Measurements from ENCODE around the gene CCDC179. TPM values are rescaled to one million over a fixed set of nuclear protein-coding genes. Genes with fewer than 3 reads are reported as not detected.

CCDC179 gene
- total RNA-seq, 2 experiments from 2014 or later: not detected

GRCh38 chr11:22846726-22847125 lies 13.5 kb downstream of the CCDC179 start:
- Mint-ChIP-seq H3K4me1 (no peaks in the 10 kb centered on the region), H3K27ac (no peak overlapping the region), H3K27me3 (no peaks in the 10 kb centered on the region), H3K4me3 (no peak overlapping the region), H3K36me3 (no peaks in the 10 kb centered on the region), H3K9me3 (ENCODE audit: low read depth) (no peaks in the 10 kb centered on the region)
- no peak for ATAC-seq
- DNase-seq: no peak
- CTCF ChIA-PET: no interaction called here

- no peaks in the 10 kb centered on the region for H3K36me3 Mint-ChIP-seq
- DNase-seq: no peak
- CTCF ChIA-PET: no interaction called here
- H3K4me1 Mint-ChIP-seq: peaks cover 9% of the 10 kb centered on the region
- ATAC-seq: no peak
- no peak overlapping the region for H3K4me3 Mint-ChIP-seq
- no peaks in the 10 kb centered on the region for H3K27me3 Mint-ChIP-seq
- no peak overlapping the region for H3K27ac Mint-ChIP-seq
- H3K9me3 Mint-ChIP-seq (ENCODE audit: low read depth): no peaks in the 10 kb centered on the region
These were observed 27.8 kb downstream of the CCDC179 start for GRCh38 chr11:22832315-22833015.

GRCh38 chr11:22830082-22830414 lies 30.2 kb downstream of the CCDC179 start:
- peak overlapping the region; percentile 85 for H3K4me3 Mint-ChIP-seq
- CTCF ChIA-PET: interaction anchor here (0.7 to 1.8 kb wide), 5 partner anchors 9 to 1124 kb away, joined by 3 to 13 read pairs (median 3); partner anchors contain the start of gene FANCF
- ATAC-seq (no peak), DNase-seq (no peak)
- H3K36me3 Mint-ChIP-seq: peaks cover 8% of the 10 kb centered on the region
- H3K4me1 Mint-ChIP-seq: peaks cover 11% of the 10 kb centered on the region
- H3K27me3 Mint-ChIP-seq: no peaks in the 10 kb centered on the region
- no peaks in the 10 kb centered on the region for H3K9me3 Mint-ChIP-seq (ENCODE audit: low read depth)
- peak overlapping the region; percentile 66 for H3K27ac Mint-ChIP-seq

GRCh38 chr11:22829231-22830081 lies 30.8 kb downstream of the CCDC179 start, which contains the start of gene SVIP:
TSS of gene SVIP (minus strand) at chr11:22829801. CDS start at chr11:22829748, 53 bp downstream.
- CTCF ChIA-PET: interaction anchor here (0.6 to 1.8 kb wide), 8 partner anchors 9 to 1125 kb away, joined by 3 to 13 read pairs (median 4); partner anchors contain the start of gene FANCF
- DNase-seq (peak; percentile 94), ATAC-seq (peak; percentile 88)
- Mint-ChIP-seq H3K27ac (peak within 1 kb of the TSS; percentile 85), H3K36me3 (peaks cover 13% of the 10 kb centered on the region), H3K9me3 (ENCODE audit: low read depth) (no peaks in the 10 kb centered on the region), H3K4me3 (peak within 1 kb of the TSS; percentile 85), H3K4me1 (peaks cover 11% of the 10 kb centered on the region), H3K27me3 (no peaks in the 10 kb centered on the region)

GRCh38 chr11:22828373-22828772 lies 31.9 kb downstream of the CCDC179 start:
- Mint-ChIP-seq H3K27ac (peak overlapping the region; percentile 85), H3K36me3 (peaks cover 15% of the 10 kb centered on the region), H3K27me3 (no peaks in the 10 kb centered on the region), H3K4me1 (peaks cover 11% of the 10 kb centered on the region), H3K4me3 (peak overlapping the region; percentile 85), H3K9me3 (ENCODE audit: low read depth) (no peaks in the 10 kb centered on the region)
- CTCF ChIA-PET: interaction anchor here (1.4 to 1.6 kb wide), 2 partner anchors 40 to 48 kb away, joined by 6 to 8 read pairs; no protein-coding TSS in a partner anchor
- DNase-seq (no peak), ATAC-seq (no peak)

GRCh38 chr11:22822203-22822602 lies 38.1 kb downstream of the CCDC179 start:
- no peaks in the 10 kb centered on the region for H3K27me3 Mint-ChIP-seq
- H3K36me3 Mint-ChIP-seq: peaks cover 42% of the 10 kb centered on the region
- H3K9me3 Mint-ChIP-seq (ENCODE audit: low read depth): no peaks in the 10 kb centered on the region
- no peak overlapping the region for H3K27ac Mint-ChIP-seq
- ATAC-seq (no peak), DNase-seq (no peak)
- CTCF ChIA-PET: interaction anchor here (1.9 kb wide), 1 partner anchor 13 kb away, joined by 4 read pairs; no protein-coding TSS in a partner anchor
- H3K4me1 Mint-ChIP-seq: peaks cover under 1% of the 10 kb centered on the region
- no peak overlapping the region for H3K4me3 Mint-ChIP-seq

- Mint-ChIP-seq H3K27ac (no peak overlapping the region), H3K4me3 (no peak overlapping the region), H3K36me3 (peaks cover 3% of the 10 kb centered on the region), H3K9me3 (ENCODE audit: low read depth) (no peaks in the 10 kb centered on the region), H3K27me3 (no peaks in the 10 kb centered on the region), H3K4me1 (peaks cover 5% of the 10 kb centered on the region)
- DNase-seq: no peak
- ATAC-seq: no peak
- CTCF ChIA-PET: interaction anchor here (1.7 kb wide), 1 partner anchor 12 kb away, joined by 4 read pairs; no protein-coding TSS in a partner anchor
These were observed 50.4 kb downstream of the CCDC179 start for GRCh38 chr11:22809893-22810292.

GRCh38 chr11:22808571-22809197 lies 51.6 kb downstream of the CCDC179 start:
- ATAC-seq (no peak), DNase-seq (no peak)
- H3K27ac Mint-ChIP-seq: no peak overlapping the region
- peaks cover 5% of the 10 kb centered on the region for H3K4me1 Mint-ChIP-seq
- H3K4me3 Mint-ChIP-seq: no peak overlapping the region
- no peaks in the 10 kb centered on the region for H3K9me3 Mint-ChIP-seq (ENCODE audit: low read depth)
- peaks cover 3% of the 10 kb centered on the region for H3K36me3 Mint-ChIP-seq
- no peaks in the 10 kb centered on the region for H3K27me3 Mint-ChIP-seq
- CTCF ChIA-PET: interaction anchor here (1.7 kb wide), 1 partner anchor 13 kb away, joined by 4 read pairs; no protein-coding TSS in a partner anchor

GRCh38 chr11:22807855-22808570 lies 52.3 kb downstream of the CCDC179 start:
- Mint-ChIP-seq H3K4me3 (no peak overlapping the region), H3K4me1 (peaks cover 5% of the 10 kb centered on the region), H3K36me3 (peaks cover 3% of the 10 kb centered on the region), H3K27me3 (no peaks in the 10 kb centered on the region), H3K9me3 (ENCODE audit: low read depth) (no peaks in the 10 kb centered on the region), H3K27ac (no peak overlapping the region)
- no peak for ATAC-seq
- DNase-seq: no peak
- CTCF ChIA-PET: no interaction called here

- ATAC-seq (no peak), DNase-seq (no peak)
- H3K27ac Mint-ChIP-seq: no peak overlapping the region
- H3K27me3 Mint-ChIP-seq: no peaks in the 10 kb centered on the region
- H3K4me1 Mint-ChIP-seq: peaks cover 5% of the 10 kb centered on the region
- no peaks in the 10 kb centered on the region for H3K9me3 Mint-ChIP-seq (ENCODE audit: low read depth)
- CTCF ChIA-PET: no interaction called here
- H3K36me3 Mint-ChIP-seq: peaks cover 3% of the 10 kb centered on the region
- H3K4me3 Mint-ChIP-seq: no peak overlapping the region
These were observed 52.9 kb downstream of the CCDC179 start for GRCh38 chr11:22807391-22807790.

GRCh38 chr11:22802861-22803260 lies 57.4 kb downstream of the CCDC179 start:
- DNase-seq (no peak), ATAC-seq (no peak)
- Mint-ChIP-seq H3K4me1 (no peaks in the 10 kb centered on the region), H3K27ac (no peak overlapping the region), H3K36me3 (no peaks in the 10 kb centered on the region), H3K9me3 (ENCODE audit: low read depth) (no peaks in the 10 kb centered on the region), H3K4me3 (no peak overlapping the region), H3K27me3 (no peaks in the 10 kb centered on the region)
- CTCF ChIA-PET: no interaction called here

GRCh38 chr11:22800482-22800881 lies 59.8 kb downstream of the CCDC179 start:
- DNase-seq (no peak), ATAC-seq (no peak)
- Mint-ChIP-seq H3K27me3 (peaks cover 5% of the 10 kb centered on the region), H3K4me1 (no peaks in the 10 kb centered on the region), H3K4me3 (no peak overlapping the region), H3K36me3 (no peaks in the 10 kb centered on the region), H3K9me3 (ENCODE audit: low read depth) (no peaks in the 10 kb centered on the region), H3K27ac (no peak overlapping the region)
- CTCF ChIA-PET: interaction anchor here (1.8 kb wide), 1 partner anchor 13 kb away, joined by 5 read pairs; no protein-coding TSS in a partner anchor

GRCh38 chr11:22798901-22799300 lies 61.4 kb downstream of the CCDC179 start:
- no peak for ATAC-seq
- CTCF ChIA-PET: interaction anchor here (0.9 kb wide), 1 partner anchor 11 kb away, joined by 3 read pairs; no protein-coding TSS in a partner anchor
- no peak for DNase-seq
- H3K4me3 Mint-ChIP-seq: no peak overlapping the region
- H3K27me3 Mint-ChIP-seq: peaks cover 5% of the 10 kb centered on the region
- no peaks in the 10 kb centered on the region for H3K4me1 Mint-ChIP-seq
- no peaks in the 10 kb centered on the region for H3K36me3 Mint-ChIP-seq
- no peaks in the 10 kb centered on the region for H3K9me3 Mint-ChIP-seq (ENCODE audit: low read depth)
- H3K27ac Mint-ChIP-seq: no peak overlapping the region
